HL-60/S4 (cell line): ENCODE results near the gene GRAMD1A.
"Not testable (repeated sequence)": the region's sequence is repeated elsewhere in the genome, so short reads cannot be mapped to it uniquely, and the experiment has no call there.

Experiments
- in situ Hi-C: fragments of 300-500 bp; cut with MboI; formaldehyde crosslinking; loops from 2 replicates; pipeline ENCODE4 v1.14.3; 2022; ENCODE audit warnings: low sequenced_read_pairs

The GRAMD1A gene

DNA sequence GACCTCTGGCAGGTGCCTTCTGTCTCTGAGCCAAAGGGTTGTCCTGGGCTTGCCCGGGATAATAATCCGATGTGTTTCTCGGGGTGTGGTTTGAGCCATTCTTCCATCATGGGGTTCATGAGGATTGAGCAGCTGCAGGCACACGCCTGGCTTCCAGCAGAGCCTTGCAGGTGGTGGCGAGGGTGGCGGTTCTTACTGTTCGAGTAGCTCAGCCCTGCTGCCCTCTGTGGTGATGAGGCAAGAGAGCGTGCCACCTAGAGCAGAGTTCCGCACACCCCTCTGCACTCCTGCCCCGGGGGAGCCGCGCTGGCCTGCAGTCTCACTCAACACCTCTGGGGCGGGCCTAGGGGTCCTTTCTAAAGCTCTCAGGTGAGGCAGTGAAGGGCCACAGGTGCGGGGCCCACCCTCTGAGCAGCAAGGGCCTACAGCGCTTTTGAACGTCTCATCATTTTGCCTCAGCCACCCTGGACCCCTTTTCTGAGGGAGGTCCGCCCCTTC is 33.9 kb downstream of the GRAMD1A start:
- in situ Hi-C loops = no loop called here

DNA sequence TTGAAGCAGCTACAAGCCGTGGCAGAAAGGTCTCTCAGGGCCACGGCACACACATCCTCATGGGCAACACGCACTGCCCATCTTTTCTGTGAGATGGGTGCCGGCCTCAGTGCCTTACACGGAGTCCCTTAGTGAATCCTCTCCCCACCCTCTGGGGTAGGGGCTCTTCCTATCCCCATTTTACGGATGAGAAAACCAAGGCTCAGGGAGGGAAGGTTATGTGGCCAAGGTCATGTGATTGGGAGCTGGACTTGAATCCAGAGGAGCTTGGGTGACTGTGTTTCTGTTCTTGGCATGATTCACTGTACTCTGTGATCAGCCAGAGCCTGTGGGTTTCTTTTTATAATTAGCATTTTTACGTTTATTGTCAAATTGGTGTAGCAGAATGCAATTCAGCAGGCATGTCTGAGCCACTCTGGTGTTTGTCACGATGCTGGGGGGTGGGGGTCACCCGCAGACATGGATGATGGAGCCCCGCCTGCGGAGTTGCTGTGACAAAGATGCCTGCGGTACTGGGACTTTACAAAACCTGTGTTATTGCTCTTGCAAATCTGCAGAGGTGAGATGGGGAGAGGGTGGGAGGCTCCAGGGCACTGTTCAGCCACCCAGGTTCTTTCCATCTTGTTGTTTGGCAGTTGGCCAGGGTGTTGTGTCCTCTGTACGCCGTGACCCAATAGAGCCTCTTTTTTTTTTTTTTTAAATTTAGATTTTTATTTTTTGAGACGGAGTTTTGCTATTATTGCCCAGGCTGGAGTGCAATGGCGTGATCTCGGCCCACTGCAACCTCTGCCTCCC is 34.7 kb downstream of the GRAMD1A start:
- in situ Hi-C loops = no loop called here

DNA sequence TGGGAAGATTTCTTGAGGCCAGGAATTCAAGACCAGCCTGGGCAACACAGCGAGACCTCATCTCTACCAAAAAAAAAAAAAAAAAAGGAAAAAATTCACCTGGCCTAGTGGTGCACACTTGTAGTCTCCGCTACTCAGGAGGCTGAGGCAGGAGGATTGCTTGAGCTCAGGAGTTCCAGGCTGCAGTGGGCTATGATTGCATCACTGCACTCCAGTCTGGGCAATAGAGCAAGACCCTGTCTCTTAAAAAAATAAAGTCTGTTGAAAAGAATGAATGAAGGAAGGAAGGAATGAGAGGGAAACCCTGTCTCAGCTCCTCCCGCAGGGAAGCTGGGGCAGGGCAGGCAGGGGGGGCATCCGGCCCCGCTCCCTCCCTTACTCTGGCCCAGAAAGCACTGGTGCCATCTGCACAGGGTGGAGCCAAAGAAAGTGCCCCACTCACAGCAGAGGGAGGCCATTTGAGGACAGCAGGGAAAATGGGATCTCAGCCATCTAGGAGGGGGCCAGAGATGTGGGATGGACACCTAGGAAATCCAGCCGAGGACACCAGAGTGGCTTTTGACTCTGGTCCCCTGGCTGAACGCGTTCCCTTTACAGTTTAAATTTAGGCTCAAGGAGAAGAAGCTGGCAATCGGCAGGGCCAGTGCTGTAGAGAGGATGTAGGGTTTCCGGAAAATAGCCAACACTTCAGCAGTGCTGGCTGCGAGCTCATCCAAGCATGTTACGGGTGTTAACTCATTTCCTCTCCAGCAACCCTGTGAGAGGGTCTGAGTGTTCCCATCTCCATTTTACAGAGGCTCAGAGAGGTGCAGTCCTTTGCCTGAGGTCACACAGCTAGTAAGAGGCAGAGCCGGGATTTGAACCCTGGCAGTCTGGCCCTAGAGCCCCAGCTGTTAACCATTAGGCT is 37.8 kb downstream of the GRAMD1A start:
- in situ Hi-C loops = no loop called here

DNA sequence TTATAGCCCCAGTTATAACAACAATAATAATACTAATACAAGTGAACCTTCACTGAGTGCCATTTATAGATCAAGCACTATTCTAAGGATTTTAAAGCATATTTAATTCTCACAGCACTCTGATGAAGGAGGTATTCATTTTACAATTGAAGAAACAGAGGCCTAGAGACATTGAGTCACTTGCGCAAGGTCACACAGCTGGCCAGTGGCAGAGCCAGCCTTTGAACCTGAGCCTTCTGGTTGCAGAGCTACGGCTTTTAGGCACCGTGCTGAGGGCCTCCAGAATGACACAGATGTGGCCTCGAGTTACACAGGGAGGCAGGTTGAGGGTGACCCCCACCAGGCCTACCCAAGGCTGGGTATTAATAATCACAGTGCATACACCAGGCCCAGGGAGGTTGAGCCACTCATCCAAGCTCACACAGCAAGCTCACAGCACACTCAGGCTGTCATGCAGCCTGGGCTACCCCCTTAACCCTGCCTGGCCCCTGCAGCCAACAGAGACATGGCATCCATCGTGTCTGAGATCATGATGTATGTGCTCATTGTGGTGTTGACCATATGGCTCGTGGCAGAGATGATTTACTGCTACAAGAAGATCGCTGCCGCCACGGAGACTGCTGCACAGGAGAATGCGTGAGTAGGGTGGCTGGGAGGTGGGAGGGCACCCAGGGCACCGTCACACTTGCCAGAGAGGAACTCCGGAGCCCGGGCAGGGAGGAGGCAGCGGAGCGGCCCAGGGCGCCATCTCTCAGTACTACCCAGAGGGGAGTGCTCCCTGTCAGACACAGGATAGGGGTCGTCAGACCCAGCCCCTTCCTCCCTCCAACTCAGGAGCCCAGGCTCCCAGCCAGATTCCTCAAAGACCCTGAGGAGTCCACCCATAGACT is 38.7 kb downstream of the GRAMD1A start:
- in situ Hi-C loops = no loop called here

DNA sequence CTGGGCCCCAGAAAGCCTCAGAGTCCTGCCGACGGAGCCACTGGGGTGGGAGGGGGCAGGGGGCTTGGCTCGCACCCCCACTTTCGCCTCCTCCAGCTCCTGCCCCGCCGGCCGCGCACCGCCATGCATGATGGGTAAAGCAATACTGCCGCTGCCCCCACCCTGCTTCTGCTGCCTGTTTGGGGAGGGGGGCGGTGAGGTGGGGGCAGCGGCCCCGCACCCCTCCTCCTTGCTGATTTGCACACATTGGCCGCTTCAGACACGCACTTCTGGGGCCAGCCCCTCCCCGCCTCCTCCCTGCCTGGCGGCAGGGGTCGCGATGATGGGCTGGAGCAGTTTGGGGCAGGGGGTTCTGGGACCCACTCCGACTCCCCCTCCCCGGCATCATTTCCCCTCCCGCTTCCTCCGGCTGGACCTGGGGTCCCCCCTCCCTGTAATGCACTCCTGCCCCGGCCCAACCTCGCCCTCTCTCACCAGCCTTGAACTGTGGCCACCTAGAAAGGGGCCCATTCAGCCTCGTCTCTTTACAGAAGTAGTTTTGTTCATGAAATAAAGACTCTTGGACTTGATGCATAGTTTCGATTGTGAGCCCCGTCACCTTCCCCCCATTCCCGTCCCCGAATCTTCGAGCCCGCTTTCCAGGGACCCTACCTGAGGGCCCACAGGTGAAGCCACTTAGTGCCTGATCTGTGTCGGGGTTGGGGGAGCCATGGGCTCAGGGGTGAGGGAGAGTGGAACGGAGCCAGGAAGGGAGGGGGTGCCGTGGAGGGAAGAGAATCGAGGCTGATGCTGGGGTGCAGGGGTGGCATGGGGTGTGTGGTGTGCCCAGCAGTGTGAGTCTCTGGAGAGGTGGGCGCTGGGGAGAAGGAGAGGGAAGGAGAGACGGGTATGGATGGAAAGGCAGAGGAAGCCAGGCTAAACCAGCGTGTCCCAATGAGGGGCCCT is 40.0 kb downstream of the GRAMD1A start:
- in situ Hi-C loops = no loop called here

DNA sequence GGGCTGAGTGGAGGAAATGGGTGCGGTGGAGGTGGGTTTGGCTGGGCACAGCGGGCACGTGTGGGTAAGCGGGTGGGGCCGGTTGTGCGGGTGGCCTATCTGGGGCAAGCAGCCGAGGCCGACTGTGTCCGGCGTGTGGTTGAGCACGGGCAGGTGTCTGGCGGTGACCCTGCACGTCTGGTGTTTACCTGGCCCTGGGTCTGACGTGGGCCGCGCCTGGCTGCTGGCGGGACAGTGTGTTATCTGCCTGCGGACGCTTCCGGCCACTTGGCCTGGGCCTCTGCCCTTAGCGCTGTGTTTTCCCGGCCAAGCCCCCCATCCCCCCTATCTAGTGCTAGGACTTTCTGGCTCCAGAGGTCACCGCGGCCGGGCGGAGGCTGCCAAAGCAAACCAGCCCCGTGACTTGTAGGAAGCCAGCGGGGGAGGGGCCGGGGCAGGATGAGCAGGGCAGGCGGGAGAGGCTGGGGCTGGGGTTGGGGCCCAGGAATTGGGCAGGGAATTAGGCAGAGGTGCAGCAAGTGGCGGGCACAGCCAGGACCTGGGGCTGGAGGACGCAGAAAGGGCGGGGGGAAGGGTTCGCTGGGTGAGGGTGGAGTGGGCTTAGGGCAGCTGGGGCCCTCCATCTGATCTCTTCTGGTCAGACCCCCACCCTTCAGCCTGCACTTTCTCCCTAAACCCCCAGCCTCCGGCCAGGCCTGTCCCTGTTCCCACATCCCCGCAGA is 40.9 kb downstream of the GRAMD1A start:
- in situ Hi-C loops = no loop called here

DNA sequence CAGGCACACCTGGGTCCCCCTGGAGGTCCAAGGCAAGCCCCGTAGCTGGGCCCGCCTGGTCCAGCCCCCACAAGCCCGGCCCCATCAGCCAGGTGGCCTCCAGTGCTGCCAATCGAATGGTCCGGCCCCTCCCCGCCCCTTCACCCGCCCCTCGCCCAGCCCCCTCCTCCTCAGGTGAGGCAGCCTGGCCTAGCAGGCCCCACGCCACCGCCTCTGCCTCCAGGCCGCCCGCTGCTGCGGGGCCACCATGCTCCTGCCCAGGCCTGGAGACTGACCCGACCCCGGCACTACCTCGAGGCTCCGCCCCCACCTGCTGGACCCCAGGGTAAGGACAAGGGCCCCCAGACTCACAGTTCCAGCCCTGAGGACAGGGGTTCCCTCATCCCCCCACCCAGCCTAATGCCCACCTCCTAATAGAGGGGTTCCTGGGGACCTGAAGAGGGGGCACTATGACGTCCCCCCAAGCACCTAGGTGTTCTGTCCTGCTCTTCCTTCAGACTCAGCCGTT is 41.5 kb downstream of the GRAMD1A start, which contains the start of gene HPN:
Gene HPN, plus strand, starts transcription at position 174 of the 508 bp plus-strand sequence. CDS start 786 bp downstream, outside the sequence.
- in situ Hi-C loops = no loop called here

DNA sequence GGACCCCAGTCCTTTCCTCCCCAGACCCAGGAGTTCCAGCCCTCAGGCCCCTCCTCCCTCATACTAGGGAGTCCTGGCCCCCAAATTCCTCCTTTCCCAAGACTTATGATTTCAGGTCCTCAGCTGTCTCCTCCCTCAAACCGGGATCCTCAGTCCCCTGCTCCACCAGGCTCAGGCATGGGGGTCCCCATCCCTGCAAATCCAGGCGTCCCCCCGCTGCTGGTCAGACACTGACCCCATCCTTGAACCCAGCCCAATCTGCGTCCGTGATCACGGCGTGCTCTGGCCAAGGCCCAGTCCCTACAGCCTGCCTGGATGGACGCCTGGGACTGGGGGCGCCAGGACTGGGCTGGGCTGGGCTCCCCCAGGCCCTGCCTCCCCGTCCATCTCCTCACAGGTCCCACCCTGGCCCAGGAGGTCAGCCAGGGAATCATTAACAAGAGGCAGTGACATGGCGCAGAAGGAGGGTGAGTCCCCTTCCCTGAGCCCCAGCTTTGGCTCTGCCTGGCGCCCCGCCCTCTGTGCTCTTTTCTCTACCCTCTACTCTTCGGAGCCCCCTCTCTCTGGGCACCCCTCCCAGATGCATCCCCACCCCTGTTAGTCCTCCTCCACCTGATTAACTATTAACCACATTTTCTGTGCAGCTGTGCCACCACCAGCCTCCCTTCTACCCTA is 42.1 kb downstream of the GRAMD1A start:
- in situ Hi-C loops = no loop called here

DNA sequence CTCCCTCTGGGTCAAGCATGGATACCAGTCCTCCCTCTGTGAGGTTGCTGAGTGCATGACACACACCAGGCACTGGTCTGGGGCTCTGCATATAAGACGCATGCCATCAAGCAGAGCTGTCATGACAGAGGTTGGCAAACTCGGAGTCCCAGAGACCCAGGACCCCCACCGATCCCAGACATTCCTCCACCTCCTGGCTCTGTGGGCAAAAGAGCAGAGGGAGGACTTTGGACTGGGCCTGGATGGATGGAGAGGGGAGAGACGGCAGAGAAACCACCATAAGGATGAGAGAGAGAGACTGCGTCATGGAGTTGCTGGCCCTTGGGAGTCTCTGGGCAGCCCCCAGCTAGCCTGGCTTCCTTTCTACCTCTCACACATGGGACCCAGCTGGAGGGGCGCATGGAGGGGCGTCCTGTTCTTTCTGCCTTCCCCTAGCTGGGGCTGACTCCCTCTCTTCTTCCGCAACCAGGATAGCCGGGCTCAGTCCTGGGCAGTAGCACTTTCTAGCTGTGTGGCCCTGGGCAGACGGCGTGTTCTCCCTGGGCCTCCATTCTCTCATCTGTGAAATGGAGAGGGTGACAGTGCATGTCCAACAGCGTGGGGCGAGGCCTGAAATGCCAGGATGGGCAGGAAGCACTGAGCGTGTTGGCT is 43.0 kb downstream of the GRAMD1A start:
- in situ Hi-C loops = no loop called here

DNA sequence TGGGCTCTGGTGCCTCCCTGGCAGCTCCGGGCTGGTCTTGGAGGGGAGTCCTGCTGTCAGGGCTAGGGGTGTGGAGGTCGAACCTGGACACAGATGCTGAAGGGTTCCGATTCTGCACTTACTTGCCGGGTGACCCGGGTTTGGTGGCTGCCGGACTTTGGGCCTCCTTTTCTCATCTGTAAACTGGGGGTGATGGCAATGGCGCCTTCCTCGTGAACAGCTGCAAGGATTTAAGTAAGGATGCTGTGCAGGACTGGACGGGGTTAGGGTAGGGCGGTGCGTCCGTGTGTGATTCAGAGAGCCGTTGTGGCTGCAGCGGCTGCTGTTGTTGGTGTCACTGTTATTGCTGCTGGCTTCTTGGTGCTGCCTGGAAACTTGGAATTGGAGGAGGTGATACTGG is 43.8 kb downstream of the GRAMD1A start:
- in situ Hi-C loops = no loop called here

DNA sequence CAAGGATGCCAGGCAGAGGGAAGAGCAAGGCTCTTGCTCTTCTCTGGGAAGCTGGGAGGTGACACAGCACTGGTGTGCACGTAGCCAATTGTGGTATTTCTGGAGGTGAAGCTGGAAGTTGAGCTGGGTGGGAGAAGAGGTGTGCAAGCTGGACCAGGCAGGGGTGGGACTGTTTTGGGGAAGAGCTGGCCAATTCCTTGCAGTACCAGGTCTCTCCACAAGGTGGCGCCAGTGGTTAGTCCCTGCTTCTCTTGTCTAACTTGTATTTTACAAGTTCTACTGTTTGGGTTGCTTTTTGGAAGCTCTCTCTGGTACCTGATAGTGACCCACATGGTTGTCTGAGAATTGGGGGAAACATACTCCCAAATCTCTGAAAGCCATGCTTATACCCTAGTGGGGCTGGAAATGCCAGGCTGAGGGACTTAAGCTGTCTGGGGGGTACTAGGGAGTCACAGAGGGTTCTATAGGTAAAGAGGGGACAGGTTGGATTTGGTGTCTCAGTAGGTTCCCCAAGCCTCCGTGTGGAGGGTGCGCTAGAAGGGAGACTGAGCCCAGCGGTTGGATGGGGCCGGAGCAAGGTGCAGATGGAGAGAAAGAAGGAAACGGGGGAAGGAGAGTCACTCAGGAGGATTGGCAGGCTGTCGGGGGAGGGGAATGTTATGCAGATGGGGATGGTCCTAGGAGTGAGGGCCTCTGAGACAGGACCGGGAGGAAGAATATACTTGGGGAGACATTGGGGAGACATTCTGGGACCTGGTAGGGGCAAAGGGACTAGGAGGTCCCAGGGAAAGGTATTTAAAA is 44.4 kb downstream of the GRAMD1A start:
- in situ Hi-C loops = no loop called here

DNA sequence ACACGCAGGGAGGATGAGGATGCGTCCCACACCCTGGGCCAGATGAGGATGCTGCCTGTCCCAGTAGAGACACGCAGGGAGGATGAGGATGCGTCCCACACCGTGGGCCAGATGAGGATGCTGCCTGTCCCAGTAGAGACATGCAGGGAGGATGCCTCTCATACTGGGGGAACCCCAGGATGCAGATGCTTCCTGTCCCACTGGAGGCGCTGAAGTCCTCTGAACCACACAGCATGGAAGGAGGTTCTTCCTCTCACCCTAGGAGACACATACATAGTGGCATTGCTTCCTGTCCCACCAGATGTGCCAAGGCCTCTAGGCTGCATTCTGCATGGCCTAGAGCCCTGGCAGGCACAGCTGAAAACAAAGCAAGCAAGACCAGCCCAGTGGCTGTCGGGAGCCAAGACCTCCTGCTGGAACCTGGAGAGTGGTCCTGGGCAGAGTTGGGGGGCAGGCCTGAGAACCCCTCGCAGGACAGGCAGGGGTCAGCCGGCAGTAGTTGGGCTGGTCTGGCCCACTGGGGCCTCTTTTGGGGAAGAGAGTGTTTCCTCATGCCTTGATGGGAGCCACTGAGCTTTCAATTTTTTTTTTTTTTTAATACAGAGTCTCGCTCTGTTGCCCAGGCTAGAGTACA is 45.7 kb downstream of the GRAMD1A start:
- in situ Hi-C loops = no loop called here

DNA sequence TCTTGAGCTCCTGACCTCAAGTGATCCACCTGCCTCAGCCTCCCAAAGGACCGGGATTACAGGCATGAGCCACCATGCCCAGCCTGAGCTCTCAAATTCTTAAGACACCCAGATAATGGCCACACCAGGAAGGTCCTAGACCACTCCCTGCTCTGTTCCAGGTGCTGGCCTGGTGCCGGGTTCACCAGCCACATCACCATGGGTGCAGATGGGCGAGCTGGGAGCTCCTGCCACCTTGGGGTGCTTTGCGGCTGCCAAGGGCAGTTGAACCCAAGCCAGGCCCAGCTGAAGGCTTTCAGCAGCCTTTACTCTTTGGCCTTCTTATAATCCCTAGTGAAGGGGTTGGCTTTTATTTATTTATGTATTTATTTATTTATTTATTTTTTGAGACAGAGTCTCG is 46.3 kb downstream of the GRAMD1A start:
- in situ Hi-C loops = no loop called here

DNA sequence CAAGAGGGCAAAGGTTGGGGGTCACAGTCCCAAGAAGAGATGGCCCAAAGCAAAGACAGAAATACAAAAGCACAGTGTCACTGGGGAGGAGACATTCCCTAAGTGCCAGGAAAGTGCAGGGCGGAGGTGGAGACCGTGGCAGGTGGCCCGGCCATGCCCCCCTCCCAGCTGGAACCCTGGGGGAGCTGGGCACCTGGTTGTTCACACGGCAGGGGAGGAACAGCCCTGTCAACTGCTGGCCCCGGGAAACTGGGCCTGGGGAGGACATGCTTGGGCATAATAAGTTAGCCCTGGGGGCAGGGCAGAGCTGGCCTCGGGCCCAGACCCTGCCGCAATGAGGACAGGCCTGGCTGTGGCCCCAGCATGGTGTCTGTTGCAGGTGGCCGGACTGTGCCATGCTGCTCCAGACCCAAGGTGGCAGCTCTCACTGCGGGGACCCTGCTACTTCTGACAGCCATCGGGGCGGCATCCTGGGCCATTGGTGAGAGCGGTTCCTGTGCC is 48.8 kb downstream of the GRAMD1A start:
- in situ Hi-C loops = no loop called here

DNA sequence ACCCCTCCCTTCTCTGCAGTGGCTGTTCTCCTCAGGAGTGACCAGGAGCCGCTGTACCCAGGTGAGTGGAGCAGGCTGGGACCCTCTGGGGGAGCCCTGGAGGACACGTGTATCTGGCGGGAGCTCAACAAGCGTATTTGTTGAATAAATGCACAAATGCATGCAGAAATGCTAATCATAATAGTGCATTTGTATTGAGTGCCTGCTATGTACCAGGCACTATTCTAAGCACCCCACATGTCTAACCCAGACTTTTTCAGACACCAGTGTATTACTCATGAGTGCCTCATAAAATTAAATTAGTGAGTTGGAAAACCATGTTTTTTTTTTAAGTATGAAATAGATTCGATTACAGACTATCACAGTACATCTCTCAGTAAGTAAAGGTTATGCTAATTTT is 49.3 kb downstream of the GRAMD1A start:
- in situ Hi-C loops = no loop called here

DNA sequence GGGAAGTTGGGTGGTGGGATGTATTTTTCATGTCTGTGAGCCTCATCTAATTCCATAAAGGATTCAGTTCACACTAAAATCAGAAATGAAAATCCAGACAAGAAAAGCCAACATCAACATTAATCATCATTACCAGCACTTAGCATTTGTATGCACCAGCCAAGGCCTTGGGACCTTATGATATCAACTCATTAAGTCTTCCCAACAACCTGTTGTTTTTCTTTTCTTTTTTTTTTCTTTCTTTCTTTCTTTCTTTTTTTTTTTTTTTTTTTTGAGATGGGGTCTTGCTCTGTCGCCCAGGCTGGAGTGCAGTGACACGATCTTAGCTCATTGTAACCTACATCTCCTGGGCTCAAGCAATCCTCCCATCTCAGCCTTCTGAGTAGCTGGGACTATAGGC is 50.5 kb downstream of the GRAMD1A start:
- in situ Hi-C loops = not testable (repeated sequence)
